Liver (tissue), 9 donors: Measurements from ENCODE around the gene RSRC1. TPM values are rescaled to one million over a fixed set of nuclear protein-coding genes. Genes with fewer than 3 reads are reported as not detected.

ENCODE experiments used
- DNase-seq: peaks from one replicate; pipeline ENCODE4 v3.0.0-alpha.2; 2017; ENCODE audit warnings: low spot score
- H3K27ac ChIP-seq, 2 donors: one replicate each; pipeline ENCODE4 v1.7.0; 2013; ENCODE audit warnings: inconsistent platforms in 2 of 2, low read length in 2 of 2, control low read depth in 1 of 2, low read depth in 1 of 2, mild to moderate bottlenecking in 1 of 2
- H3K27me3 ChIP-seq, 4 donors: one replicate each; pipeline versions ENCODE4 v1.6.1 to v1.7.0; 2013; ENCODE audit warnings: low read length in 3 of 4, inconsistent platforms in 1 of 4, mild to moderate bottlenecking in 1 of 4, moderate library complexity in 1 of 4; ENCODE audit not compliant: control insufficient read depth in 4 of 4, insufficient read depth in 4 of 4
- H3K36me3 ChIP-seq, 4 donors: one replicate each; pipeline versions ENCODE4 v1.6.1 to v1.7.0; 2013; ENCODE audit warnings: low read length in 3 of 4, mild to moderate bottlenecking in 3 of 4, low read depth in 1 of 4, moderate library complexity in 1 of 4; ENCODE audit not compliant: control insufficient read depth in 4 of 4, insufficient read depth in 3 of 4
- H3K4me1 ChIP-seq, 4 donors: one replicate each; pipeline versions ENCODE4 v1.6.1 to v1.7.0; 2013; ENCODE audit warnings: low read length in 3 of 4, mild to moderate bottlenecking in 3 of 4, moderate library complexity in 1 of 4; ENCODE audit not compliant: control insufficient read depth in 4 of 4, insufficient read depth in 4 of 4
- H3K4me3 ChIP-seq, 3 donors: one replicate each; pipeline versions ENCODE4 v1.6.1 to v1.7.0; 2013; ENCODE audit warnings: low read length in 3 of 3, control low read depth in 1 of 3, low read depth in 1 of 3, mild to moderate bottlenecking in 1 of 3
- H3K9ac ChIP-seq, 2 donors: one replicate each; pipeline ENCODE4 v1.7.0; 2013; ENCODE audit warnings: low read length in 2 of 2, mild to moderate bottlenecking in 2 of 2, moderate library complexity in 2 of 2, control low read depth in 1 of 2, low read depth in 1 of 2
- H3K9me3 ChIP-seq, 4 donors: one replicate each; pipeline versions ENCODE4 v1.6.1 to v1.7.0; 2013; ENCODE audit warnings: low read length in 3 of 4; ENCODE audit not compliant: control insufficient read depth in 4 of 4
- CTCF ChIP-seq: fragments of 150-350 bp; IDR thresholded peaks from 2 replicates; pipeline ENCODE4 v1.5.1; 2017; ENCODE audit warnings: improper control_type of control experiment, low read depth, low read length; ENCODE audit not compliant: missing input control
- EGR1 ChIP-seq, 2 donors: IDR thresholded peaks; 2 replicates each; pipeline ENCODE4 v1.6.1; 2016 to 2018; ENCODE audit warnings: antibody characterized with exemption in 2 of 2, low read depth in 2 of 2
- FOXA1 ChIP-seq: IDR thresholded peaks from 2 replicates; pipeline ENCODE4 v1.6.1; 2016; ENCODE audit warnings: antibody characterized with exemption
- FOXA2 ChIP-seq: IDR thresholded peaks from 2 replicates; pipeline ENCODE4 v1.6.1; 2016; ENCODE audit warnings: antibody characterized with exemption
- GABPA ChIP-seq, 2 donors: IDR thresholded peaks in 1 of 2; conservative IDR thresholded peaks in 1 of 2; 2 replicates each; pipeline ENCODE4 v1.6.1; 2016; ENCODE audit warnings: antibody characterized with exemption in 2 of 2, mild to moderate bottlenecking in 1 of 2, moderate library complexity in 1 of 2
- HNF4A ChIP-seq, 2 donors: conservative IDR thresholded peaks; 2 replicates each; pipeline ENCODE4 v1.6.1; 2016; ENCODE audit warnings: antibody characterized with exemption in 2 of 2, mild to moderate bottlenecking in 2 of 2
- JUND ChIP-seq, 2 donors: IDR thresholded peaks; 2 replicates each; pipeline ENCODE4 v1.6.1; 2016; ENCODE audit warnings: antibody characterized with exemption in 2 of 2
- NR2F2 ChIP-seq: IDR thresholded peaks from 2 replicates; pipeline ENCODE4 v1.6.1; 2016; ENCODE audit warnings: antibody characterized with exemption
- RAD21 ChIP-seq, 2 donors: IDR thresholded peaks; 2 replicates each; pipeline ENCODE4 v1.6.1; 2016; ENCODE audit warnings: antibody characterized with exemption in 2 of 2, mild to moderate bottlenecking in 2 of 2
- REST ChIP-seq: IDR thresholded peaks from 2 replicates; pipeline ENCODE4 v1.6.1; 2016; ENCODE audit warnings: antibody characterized with exemption, mild to moderate bottlenecking
- RXRA ChIP-seq, 2 donors: IDR thresholded peaks; 2 replicates each; pipeline ENCODE4 v1.6.1; 2017 to 2018; ENCODE audit warnings: antibody characterized with exemption in 2 of 2, mild to moderate bottlenecking in 1 of 2
- SP1 ChIP-seq: IDR thresholded peaks from 2 replicates; pipeline ENCODE4 v1.6.1; 2018; ENCODE audit warnings: antibody characterized with exemption, mild to moderate bottlenecking
- TAF1 ChIP-seq: conservative IDR thresholded peaks from 2 replicates; pipeline ENCODE4 v1.6.1; 2016; ENCODE audit warnings: antibody characterized with exemption, mild to moderate bottlenecking
- YY1 ChIP-seq: IDR thresholded peaks from 2 replicates; pipeline ENCODE4 v1.6.1; 2016; ENCODE audit warnings: antibody characterized with exemption, mild to moderate bottlenecking
- WGBS: extraction: QIAGEN DNeasy Blood & Tissue Kit; methylation state at CpG from one replicate; pipeline ENCODE4 v1.1.7; 2013; 5-methylcytosine and 5-hydroxymethylcytosine counted together
- polyA plus RNA-seq, 2 donors: library from polyadenylated mRNA; stranded (reverse) in 1 of 2; unstranded in 1 of 2; fragments of 200-250 nt in 1 of 2; fragments of >200 nt in 1 of 2; fragmentation: Nextera tagmentation in 1 of 2; extraction: Ambion mirVana in 1 of 2; gene quantifications; one replicate each; pipeline versions ENCODE4 v1.2.1 to v1.2.3, GENCODE V29; 2013 to 2015
- total RNA-seq, 2 donors: library from RNA; depleted of rRNA; stranded (reverse); fragments of >200 nt; gene quantifications; one replicate each; pipeline ENCODE4 v1.2.3, GENCODE V29; 2014
- TF ChIP-seq, protein P1 (sequence below): IDR thresholded peaks from 2 replicates; pipeline ENCODE4 v1.6.1; 2016; ENCODE audit warnings: antibody characterized with exemption
- TF ChIP-seq, protein P2 (sequence below): IDR thresholded peaks from 2 replicates; pipeline ENCODE4 v1.6.1; 2016; ENCODE audit warnings: antibody characterized with exemption
- donor health status: healthy.
- donor health status: healthy.
- donor health status: healthy.
- donor health status: healthy.
- donor health status: healthy.

RSRC1 gene
- total and polyA plus RNA-seq, 4 donors, result 7.2 to 30.3 (median 20.7) TPM

GRCh38 chr3:158261371-158261991 lies 151.6 kb downstream of the RSRC1 start:
- H3K4me3 ChIP-seq, result no peak overlapping the region
- 98% methylated on average over 4 of the region's 4 CpGs for WGBS
- no peaks in the 10 kb centered on the region for H3K4me1 ChIP-seq
- H3K27ac ChIP-seq, result no peak overlapping the region
- peaks cover 2% of the 10 kb centered on the region in 4 donors for H3K9me3 ChIP-seq
- no peak for DNase-seq
- no peaks in the 10 kb centered on the region for H3K27me3 ChIP-seq
- no peak overlapping the region for H3K9ac ChIP-seq
- TF ChIP-seq SP1, result no peak
- TF ChIP-seq NR2F2, result no peak
- TF ChIP-seq, protein P1, sequence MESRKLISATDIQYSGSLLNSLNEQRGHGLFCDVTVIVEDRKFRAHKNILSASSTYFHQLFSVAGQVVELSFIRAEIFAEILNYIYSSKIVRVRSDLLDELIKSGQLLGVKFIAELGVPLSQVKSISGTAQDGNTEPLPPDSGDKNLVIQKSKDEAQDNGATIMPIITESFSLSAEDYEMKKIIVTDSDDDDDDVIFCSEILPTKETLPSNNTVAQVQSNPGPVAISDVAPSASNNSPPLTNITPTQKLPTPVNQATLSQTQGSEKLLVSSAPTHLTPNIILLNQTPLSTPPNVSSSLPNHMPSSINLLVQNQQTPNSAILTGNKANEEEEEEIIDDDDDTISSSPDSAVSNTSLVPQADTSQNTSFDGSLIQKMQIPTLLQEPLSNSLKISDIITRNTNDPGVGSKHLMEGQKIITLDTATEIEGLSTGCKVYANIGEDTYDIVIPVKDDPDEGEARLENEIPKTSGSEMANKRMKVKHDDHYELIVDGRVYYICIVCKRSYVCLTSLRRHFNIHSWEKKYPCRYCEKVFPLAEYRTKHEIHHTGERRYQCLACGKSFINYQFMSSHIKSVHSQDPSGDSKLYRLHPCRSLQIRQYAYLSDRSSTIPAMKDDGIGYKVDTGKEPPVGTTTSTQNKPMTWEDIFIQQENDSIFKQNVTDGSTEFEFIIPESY, result no peak
- no peak for TF ChIP-seq JUND (IDR thresholded peaks at IDR 0.05)
- TF ChIP-seq FOXA2, result no peak
- no peak for TF ChIP-seq RAD21 (IDR thresholded peaks at IDR 0.05)
- no peak for TF ChIP-seq HNF4A (conservative IDR thresholded peaks at IDR 0.05)
- no peak for TF ChIP-seq GABPA (IDR thresholded peaks at IDR 0.05 in 1 of 2, conservative IDR thresholded peaks at IDR 0.05 in 1 of 2)
- no peak for TF ChIP-seq EGR1 (IDR thresholded peaks at IDR 0.05; ENCODE audit: low read depth in 2 of 2)
- TF ChIP-seq TAF1, result no peak
- no peaks in the 10 kb centered on the region for H3K36me3 ChIP-seq

DNA sequence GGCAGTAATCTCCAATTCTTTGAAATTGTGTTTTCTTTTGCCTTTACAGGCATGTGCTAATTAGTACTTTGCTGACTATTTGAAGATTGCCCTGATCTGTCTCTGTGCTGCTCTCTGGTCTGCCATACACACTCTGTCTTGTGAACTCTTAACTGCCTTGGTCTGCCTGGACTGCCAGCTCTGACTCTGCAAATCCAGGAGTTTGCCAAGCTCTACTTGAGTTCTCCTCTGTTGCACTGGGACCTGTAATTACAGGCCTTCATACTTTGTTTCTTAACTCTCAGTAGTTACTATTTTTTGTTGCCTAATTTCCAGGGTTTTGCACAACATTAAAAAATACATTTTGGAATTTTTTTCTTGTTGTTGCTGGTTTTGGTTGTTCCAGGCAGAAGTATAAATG lies 155.0 kb downstream of the RSRC1 start:
- no peak for TF ChIP-seq TAF1
- TF ChIP-seq, protein P1, result no peak
- TF ChIP-seq GABPA (IDR thresholded peaks at IDR 0.05 in 1 of 2, conservative IDR thresholded peaks at IDR 0.05 in 1 of 2), result no peak
- no peak for TF ChIP-seq FOXA2
- TF ChIP-seq CTCF, result no peak
- TF ChIP-seq RXRA (IDR thresholded peaks at IDR 0.05), result no peak
- no peak for TF ChIP-seq REST
- TF ChIP-seq, protein P2, sequence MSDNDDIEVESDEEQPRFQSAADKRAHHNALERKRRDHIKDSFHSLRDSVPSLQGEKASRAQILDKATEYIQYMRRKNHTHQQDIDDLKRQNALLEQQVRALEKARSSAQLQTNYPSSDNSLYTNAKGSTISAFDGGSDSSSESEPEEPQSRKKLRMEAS, result no peak
- TF ChIP-seq HNF4A (conservative IDR thresholded peaks at IDR 0.05), result no peak
- no peak for TF ChIP-seq FOXA1
- TF ChIP-seq NR2F2, result no peak
- no peak for TF ChIP-seq SP1
- no peak for TF ChIP-seq JUND (IDR thresholded peaks at IDR 0.05)
- no peak for TF ChIP-seq YY1
- no peak overlapping the region for H3K9ac ChIP-seq
- H3K36me3 ChIP-seq, result peaks cover 0 to 5% (median 2%) of the 10 kb centered on the region in 4 donors
- DNase-seq, result no peak
- no peak overlapping the region for H3K27ac ChIP-seq
- no peaks in the 10 kb centered on the region for H3K27me3 ChIP-seq
- no peak overlapping the region for H3K4me3 ChIP-seq
- no peaks in the 10 kb centered on the region for H3K4me1 ChIP-seq
- H3K9me3 ChIP-seq, result peaks cover 6 to 20% (median 8%) of the 10 kb centered on the region in 4 donors
